NT2/D1 (cell line): ENCODE results near the gene TRIM50.
"Not testable (repeated sequence)": the region's sequence is repeated elsewhere in the genome, so short reads cannot be mapped to it uniquely, and the experiment has no call there.

Experiments used
- DNase-seq: peaks from one replicate; pipeline ENCODE4 v3.0.0-alpha.2; 2011; ENCODE audit warnings: low read depth, low spot score
- H3K27me3 ChIP-seq: 2 replicates; pipeline ENCODE4 v1.6.0; 2011; ENCODE audit warnings: mild to moderate bottlenecking; ENCODE audit not compliant: insufficient read length, insufficient read depth
- H3K36me3 ChIP-seq: 2 replicates; pipeline ENCODE4 v1.6.1; 2011; ENCODE audit warnings: mild to moderate bottlenecking, low read length, mixed read lengths; ENCODE audit not compliant: insufficient read depth, insufficient read length
- H3K4me1 ChIP-seq: 2 replicates; pipeline ENCODE4 v1.5.1; 2011; ENCODE audit not compliant: insufficient read depth, insufficient read length
- H3K4me3 ChIP-seq: 2 replicates; pipeline ENCODE4 v1.5.1; 2011; ENCODE audit warnings: low read depth; ENCODE audit not compliant: insufficient read length
- H3K9ac ChIP-seq: 2 replicates; pipeline ENCODE4 v1.6.0; 2011; ENCODE audit warnings: low read depth; ENCODE audit not compliant: insufficient read length
- H3K9me3 ChIP-seq: 2 replicates; pipeline ENCODE4 v1.5.1; 2011; ENCODE audit warnings: mild to moderate bottlenecking, low read length; ENCODE audit not compliant: insufficient read depth
- SUZ12 ChIP-seq: IDR thresholded peaks from 2 replicates; pipeline ENCODE4 v1.6.1; 2011; ENCODE audit not compliant: insufficient read length, insufficient read depth; ENCODE audit errors: extremely low read depth
- YY1 ChIP-seq: IDR thresholded peaks from 2 replicates; pipeline ENCODE4 v1.6.1; 2011; ENCODE audit not compliant: insufficient read length, insufficient read depth
- ZNF274 ChIP-seq: IDR thresholded peaks from 2 replicates; pipeline ENCODE4 v1.6.1; 2011; ENCODE audit warnings: mild to moderate bottlenecking, low read depth, low read length

Gene TRIM50

GRCh38 chr7:73330772-73331171 lies 2.9 kb upstream of the TRIM50 start:
- H3K4me1 ChIP-seq = no peaks in the 10 kb centered on the region
- H3K36me3 ChIP-seq = no peaks in the 10 kb centered on the region
- TF ChIP-seq YY1 = no peak
- no peak for TF ChIP-seq SUZ12
- TF ChIP-seq ZNF274 = no peak
- H3K9ac ChIP-seq = no peak overlapping the region
- H3K27me3 ChIP-seq = peaks cover 3% of the 10 kb centered on the region
- no peak overlapping the region for H3K4me3 ChIP-seq
- no peak for DNase-seq
- H3K9me3 ChIP-seq = no peaks in the 10 kb centered on the region

- no peaks in the 10 kb centered on the region for H3K4me1 ChIP-seq
- DNase-seq = no peak
- no peak overlapping the region for H3K9ac ChIP-seq
- no peaks in the 10 kb centered on the region for H3K27me3 ChIP-seq
- H3K9me3 ChIP-seq = no peaks in the 10 kb centered on the region
- H3K36me3 ChIP-seq = no peaks in the 10 kb centered on the region
- no peak for TF ChIP-seq YY1
- no peak overlapping the region for H3K4me3 ChIP-seq
Measured at GRCh38 chr7:73329861-73330581, 2.1 kb upstream of the TRIM50 start.

- TF ChIP-seq SUZ12 (no peak), YY1 (no peak), ZNF274 (no peak)
- Histone ChIP-seq H3K4me1 (no peaks in the 10 kb centered on the region), H3K4me3 (no peak overlapping the region), H3K9me3 (no peaks in the 10 kb centered on the region), H3K27me3 (no peaks in the 10 kb centered on the region), H3K9ac (no peak overlapping the region), H3K36me3 (no peaks in the 10 kb centered on the region)
- no peak for DNase-seq
Measured at GRCh38 chr7:73328696-73329095, 814 bp upstream of the TRIM50 start.

- not testable (repeated sequence) for DNase-seq, H3K36me3 ChIP-seq, H3K9me3 ChIP-seq, H3K27me3 ChIP-seq, H3K9ac ChIP-seq, H3K4me1 ChIP-seq, H3K4me3 ChIP-seq
Measured at GRCh38 chr7:73327449-73327848, 433 bp downstream of the TRIM50 start.

GRCh38 chr7:73325424-73325823 lies 2.5 kb downstream of the TRIM50 start:
- not testable (repeated sequence) for H3K36me3 ChIP-seq, H3K27me3 ChIP-seq, DNase-seq, H3K4me1 ChIP-seq, H3K4me3 ChIP-seq, H3K9me3 ChIP-seq, H3K9ac ChIP-seq

- not testable (repeated sequence) for H3K36me3 ChIP-seq, H3K9me3 ChIP-seq, H3K4me1 ChIP-seq, H3K9ac ChIP-seq, H3K4me3 ChIP-seq, H3K27me3 ChIP-seq
- DNase-seq = peak; percentile 44
Measured at GRCh38 chr7:73324081-73324845, 3.6 kb downstream of the TRIM50 start.

GRCh38 chr7:73323434-73324080 lies 4.3 kb downstream of the TRIM50 start:
- not testable (repeated sequence) for H3K4me3 ChIP-seq, H3K9ac ChIP-seq, H3K36me3 ChIP-seq, H3K4me1 ChIP-seq, H3K9me3 ChIP-seq, DNase-seq, H3K27me3 ChIP-seq

GRCh38 chr7:73320009-73320408 lies 7.9 kb downstream of the TRIM50 start:
- H3K9ac ChIP-seq, DNase-seq, H3K27me3 ChIP-seq, H3K36me3 ChIP-seq, H3K4me1 ChIP-seq, H3K4me3 ChIP-seq, H3K9me3 ChIP-seq: not testable (repeated sequence)

- H3K27me3 ChIP-seq, H3K4me1 ChIP-seq, H3K9me3 ChIP-seq, H3K36me3 ChIP-seq, DNase-seq, H3K9ac ChIP-seq, H3K4me3 ChIP-seq: not testable (repeated sequence)
Measured at GRCh38 chr7:73319541-73319940, 8.3 kb downstream of the TRIM50 start.

GRCh38 chr7:73318656-73319204 lies 9.2 kb downstream of the TRIM50 start:
- H3K9ac ChIP-seq, H3K36me3 ChIP-seq, H3K4me3 ChIP-seq, H3K4me1 ChIP-seq, DNase-seq, H3K9me3 ChIP-seq, H3K27me3 ChIP-seq: not testable (repeated sequence)
